MCF 10A (cell line): Measurements from ENCODE around the gene DOHH. TPM values are rescaled to one million over a fixed set of nuclear protein-coding genes. Genes with fewer than 3 reads are reported as not detected.

Experiments
- BruUV-seq: library from RNA; stranded (reverse); fragments of 400-500 nt; replicated peaks from 2 replicates; lab custom pipeline; 2021; lab: Mats Ljungman, UMichigan
- CTCF ChIA-PET: fragments of 300-600 bp; sonication (Branson Sonifier 250); formaldehyde crosslinking; extraction: SDS; loops from one replicate; lab custom pipeline; 2021; ENCODE audit warnings: antibody characterized with exemption, inconsistent platforms; lab: Yijun Ruan, JAX
- POLR2A ChIA-PET: fragments of 300-600, 350-650 bp; sonication (Branson Sonifier 250); formaldehyde crosslinking; extraction: SDS; loops from one replicate; lab custom pipeline; 2020; ENCODE audit warnings: antibody characterized with exemption, inconsistent platforms; lab: Yijun Ruan, JAX
- DNase-seq: peaks from one replicate; pipeline ENCODE4 v3.0.0-alpha.2; 2018; ENCODE audit not compliant: unreplicated experiment
- H3K27ac Mint-ChIP-seq: one replicate; pipeline ENCODE4 v1.8.0; 2022; ENCODE audit warnings: mild to moderate bottlenecking, low read depth, mixed read lengths; ENCODE audit not compliant: unreplicated experiment
- H3K27me3 Mint-ChIP-seq: one replicate; pipeline ENCODE4 v1.8.0; 2022; ENCODE audit warnings: mixed read lengths; ENCODE audit not compliant: insufficient read depth, unreplicated experiment
- H3K36me3 Mint-ChIP-seq: one replicate; pipeline ENCODE4 v1.8.0; 2022; ENCODE audit warnings: mild to moderate bottlenecking, moderate library complexity, mixed read lengths; ENCODE audit not compliant: insufficient read depth, unreplicated experiment
- H3K4me1 Mint-ChIP-seq: one replicate; pipeline ENCODE4 v1.8.0; 2022; ENCODE audit warnings: mixed read lengths; ENCODE audit not compliant: insufficient read depth, unreplicated experiment
- H3K4me3 Mint-ChIP-seq: one replicate; pipeline ENCODE4 v1.8.0; 2022; ENCODE audit warnings: mild to moderate bottlenecking, moderate library complexity, mixed read lengths; ENCODE audit not compliant: unreplicated experiment
- H3K9me3 Mint-ChIP-seq: one replicate; pipeline ENCODE4 v1.8.0; 2022; ENCODE audit warnings: mixed read lengths; ENCODE audit not compliant: unreplicated experiment
- intact Hi-C: fragments of 100-400 bp; cut with micrococcal nuclease; formaldehyde crosslinking; loops from 2 replicates; pipeline ENCODE4 v1.14.1; 2022
- total RNA-seq: library from RNA; stranded (reverse); gene quantifications from 2 replicates; pipeline ENCODE4 v1.2.3, GENCODE V29; 2022
- TF ChIP-seq, protein P1 (sequence below): fragments of 200-600 bp; IDR thresholded peaks from one replicate; pipeline ENCODE4 v1.8.0; 2022; ENCODE audit warnings: antibody characterized with exemption, mild to moderate bottlenecking; ENCODE audit not compliant: unreplicated experiment

DOHH gene
- total RNA-seq, 1 experiment from 2014 or later = 16.3 TPM

DNA sequence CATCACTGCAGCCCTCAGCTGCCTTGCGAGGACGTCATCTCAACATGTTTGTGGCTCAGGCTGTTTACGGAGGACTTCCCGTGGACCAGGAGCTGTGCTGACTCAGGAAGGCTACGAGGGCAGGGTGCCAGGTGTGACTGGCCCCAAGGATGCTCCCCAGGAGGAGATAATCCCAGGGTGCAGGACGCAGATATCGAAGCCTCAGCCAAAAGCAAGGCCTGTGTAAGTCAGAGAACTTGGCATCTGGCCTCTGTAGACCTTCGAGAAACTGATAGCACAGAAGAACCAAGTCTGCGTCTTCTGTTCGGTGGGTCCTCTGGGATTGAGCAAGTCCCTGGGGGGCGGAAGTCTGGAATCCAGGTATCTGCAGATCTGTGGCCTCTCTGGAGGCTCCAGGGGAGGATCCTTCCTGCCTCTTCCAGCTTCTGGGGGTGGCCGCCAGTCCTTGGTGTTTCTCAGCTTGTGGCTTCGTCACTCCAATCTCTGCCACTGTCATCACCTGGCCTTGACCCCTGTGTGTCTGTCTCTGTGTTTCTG is 2.6 kb upstream of the DOHH start:
- peaks cover 10% of the 10 kb centered on the region for H3K36me3 Mint-ChIP-seq
- DNase-seq = peak; percentile 17

DNA sequence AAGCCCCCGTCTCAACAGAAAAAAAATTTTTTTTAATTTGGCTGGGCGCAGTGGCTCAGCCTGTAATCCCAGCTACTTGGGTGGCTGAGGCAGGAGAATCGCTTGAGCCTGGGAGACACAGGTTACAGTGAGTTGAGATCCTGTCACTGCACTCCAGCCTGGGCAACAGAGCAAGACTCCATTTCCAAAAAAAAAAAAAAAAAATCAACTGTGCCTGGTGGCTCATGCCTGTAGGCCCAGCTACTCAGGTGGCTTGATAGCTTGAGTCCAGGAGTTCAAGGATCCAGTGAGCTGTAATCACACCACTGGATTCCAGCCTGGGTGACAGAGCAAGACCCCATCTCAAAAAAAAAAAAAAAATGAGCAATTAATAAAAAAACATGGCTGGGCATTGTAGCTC is 1.3 kb upstream of the DOHH start:
- Mint-ChIP-seq H3K4me1 (peaks cover 17% of the 10 kb centered on the region), H3K4me3 (no peak overlapping the region), H3K27me3 (no peaks in the 10 kb centered on the region), H3K9me3 (no peaks in the 10 kb centered on the region), H3K27ac (no peak overlapping the region), H3K36me3 (peaks cover 12% of the 10 kb centered on the region)
- no TSS peak for BruUV-seq
- TF ChIP-seq, protein P1, sequence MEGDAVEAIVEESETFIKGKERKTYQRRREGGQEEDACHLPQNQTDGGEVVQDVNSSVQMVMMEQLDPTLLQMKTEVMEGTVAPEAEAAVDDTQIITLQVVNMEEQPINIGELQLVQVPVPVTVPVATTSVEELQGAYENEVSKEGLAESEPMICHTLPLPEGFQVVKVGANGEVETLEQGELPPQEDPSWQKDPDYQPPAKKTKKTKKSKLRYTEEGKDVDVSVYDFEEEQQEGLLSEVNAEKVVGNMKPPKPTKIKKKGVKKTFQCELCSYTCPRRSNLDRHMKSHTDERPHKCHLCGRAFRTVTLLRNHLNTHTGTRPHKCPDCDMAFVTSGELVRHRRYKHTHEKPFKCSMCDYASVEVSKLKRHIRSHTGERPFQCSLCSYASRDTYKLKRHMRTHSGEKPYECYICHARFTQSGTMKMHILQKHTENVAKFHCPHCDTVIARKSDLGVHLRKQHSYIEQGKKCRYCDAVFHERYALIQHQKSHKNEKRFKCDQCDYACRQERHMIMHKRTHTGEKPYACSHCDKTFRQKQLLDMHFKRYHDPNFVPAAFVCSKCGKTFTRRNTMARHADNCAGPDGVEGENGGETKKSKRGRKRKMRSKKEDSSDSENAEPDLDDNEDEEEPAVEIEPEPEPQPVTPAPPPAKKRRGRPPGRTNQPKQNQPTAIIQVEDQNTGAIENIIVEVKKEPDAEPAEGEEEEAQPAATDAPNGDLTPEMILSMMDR = no peak
- intact Hi-C loops = no loop called here
- ChIA-PET CTCF (interaction anchor here (0.6 to 2.1 kb wide), 3 partner anchors 29 to 163 kb away, joined by 3 to 8 read pairs (median 4); no protein-coding TSS in a partner anchor), POLR2A (interaction anchor here (0.7 to 1.7 kb wide), 5 partner anchors 16 to 548 kb away, joined by 3 to 10 read pairs (median 5); partner anchors contain the start of gene SMIM44)
- DNase-seq = no peak

More for the DNA sequence above, 2.6 kb upstream of the DOHH start:
- ChIA-PET CTCF (interaction anchor here (0.6 kb wide), 3 partner anchors 11 to 198 kb away, joined by 3 to 5 read pairs (median 4); no protein-coding TSS in a partner anchor), POLR2A (no interaction called here)
- TF ChIP-seq, protein P1 = no peak
- Mint-ChIP-seq H3K27me3 (no peaks in the 10 kb centered on the region), H3K4me3 (no peak overlapping the region), H3K27ac (no peak overlapping the region), H3K9me3 (no peaks in the 10 kb centered on the region), H3K4me1 (peaks cover 19% of the 10 kb centered on the region)
- no TSS peak for BruUV-seq
- intact Hi-C loops = no loop called here

DNA sequence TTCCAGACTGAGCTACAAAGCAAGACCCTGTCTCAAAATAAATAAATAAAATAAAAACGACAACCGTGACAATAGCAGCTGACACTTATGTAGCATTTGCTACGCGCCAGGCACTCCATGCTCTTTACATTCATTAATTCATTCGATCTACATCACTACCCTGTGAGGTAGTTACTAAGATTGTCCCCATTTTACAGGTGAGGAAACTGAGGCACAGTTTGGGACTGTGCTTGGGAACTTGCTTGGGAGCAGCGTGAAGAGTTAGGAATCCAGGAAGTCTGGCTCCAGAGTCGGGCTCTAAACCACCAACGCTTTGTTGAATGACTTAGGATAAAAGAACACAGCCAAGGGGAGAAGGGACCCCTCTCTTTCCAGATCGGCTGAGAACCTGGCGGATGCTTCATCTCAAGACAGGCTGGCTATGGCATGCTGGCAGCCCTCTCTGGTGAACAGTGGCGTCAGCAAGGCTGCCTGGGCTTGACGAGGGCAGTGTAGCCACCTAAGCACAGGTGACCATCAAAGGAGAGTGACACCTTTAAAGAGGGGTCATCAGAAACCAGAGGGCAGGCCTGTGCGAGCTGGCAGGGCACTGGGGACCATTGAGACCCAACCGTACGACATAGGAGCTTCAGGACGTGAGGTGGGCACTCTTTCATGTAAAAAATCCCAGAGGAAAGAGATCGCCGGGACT is 591 bp downstream of the DOHH start:
- Mint-ChIP-seq H3K27me3 (no peaks in the 10 kb centered on the region), H3K36me3 (peaks cover 26% of the 10 kb centered on the region), H3K4me1 (peaks cover 17% of the 10 kb centered on the region), H3K9me3 (no peaks in the 10 kb centered on the region), H3K4me3 (peak overlapping the region; percentile 97), H3K27ac (peak overlapping the region; percentile 99)
- ChIA-PET CTCF (interaction anchor here (0.6 to 2.1 kb wide), 2 partner anchors 27 kb away, joined by 3 to 8 read pairs; no protein-coding TSS in a partner anchor), POLR2A (interaction anchor here (0.5 to 1.7 kb wide), 7 partner anchors 10 to 701 kb away, joined by 3 to 10 read pairs (median 4); partner anchors contain the start of genes SMIM24 and SMIM44)
- BruUV-seq = TSS peak; percentile 62
- no peak for DNase-seq
- TF ChIP-seq, protein P1 = no peak
- intact Hi-C loops = no loop called here
